ENCODE results near the gene ACR. TPM values are rescaled to one million over a fixed set of nuclear protein-coding genes. Genes with fewer than 3 reads are reported as not detected.

Gene ACR
- total RNA-seq, result not detected in 2 replicates

DNA sequence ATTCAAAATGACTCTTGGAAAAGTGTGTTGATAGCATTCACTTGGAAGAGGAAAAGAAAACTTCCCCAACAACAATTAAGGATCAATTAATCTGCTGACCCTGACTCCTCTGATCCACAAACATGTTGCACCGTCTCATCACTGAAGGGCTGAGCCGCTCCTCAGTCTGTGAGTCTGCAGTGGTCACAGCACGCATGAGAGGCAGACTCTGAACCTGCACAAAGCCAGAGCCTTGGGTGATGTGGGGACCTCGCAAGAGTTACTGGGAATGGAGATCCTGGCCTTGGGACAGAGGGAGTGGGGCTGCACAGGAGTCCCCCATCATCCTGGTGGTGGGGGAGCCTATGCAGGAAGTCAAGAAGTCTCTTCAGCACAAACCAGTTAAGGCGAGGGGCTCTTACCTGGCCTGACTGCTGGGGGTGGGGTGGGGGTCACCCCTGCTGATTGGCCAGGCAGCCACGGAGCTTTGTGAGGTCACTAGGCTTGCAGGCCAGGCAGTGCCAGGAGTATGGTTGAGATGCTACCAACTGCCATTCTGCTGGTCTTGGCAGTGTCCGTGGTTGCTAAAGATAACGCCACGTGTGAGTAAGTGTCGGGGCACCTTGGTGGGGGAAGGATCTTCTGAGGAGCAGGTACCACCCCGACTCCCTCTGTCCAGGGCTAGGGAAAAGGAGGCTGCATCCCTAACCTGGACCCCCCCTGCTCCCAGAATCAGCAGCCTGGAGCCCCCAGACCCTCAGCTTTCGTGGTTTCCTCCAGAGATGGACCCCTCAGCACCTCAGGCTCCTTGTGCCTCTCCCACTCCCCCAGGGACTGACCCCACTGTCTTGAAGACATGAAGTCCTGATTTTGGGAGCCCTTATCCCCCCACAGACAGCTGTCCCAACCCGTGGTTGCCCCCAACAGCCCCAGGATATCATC, at the start of gene ACR:
TSS of gene ACR (plus strand) at position 477 of the 921 bp plus-strand sequence. CDS start at position 509, 32 bp downstream.

DNA sequence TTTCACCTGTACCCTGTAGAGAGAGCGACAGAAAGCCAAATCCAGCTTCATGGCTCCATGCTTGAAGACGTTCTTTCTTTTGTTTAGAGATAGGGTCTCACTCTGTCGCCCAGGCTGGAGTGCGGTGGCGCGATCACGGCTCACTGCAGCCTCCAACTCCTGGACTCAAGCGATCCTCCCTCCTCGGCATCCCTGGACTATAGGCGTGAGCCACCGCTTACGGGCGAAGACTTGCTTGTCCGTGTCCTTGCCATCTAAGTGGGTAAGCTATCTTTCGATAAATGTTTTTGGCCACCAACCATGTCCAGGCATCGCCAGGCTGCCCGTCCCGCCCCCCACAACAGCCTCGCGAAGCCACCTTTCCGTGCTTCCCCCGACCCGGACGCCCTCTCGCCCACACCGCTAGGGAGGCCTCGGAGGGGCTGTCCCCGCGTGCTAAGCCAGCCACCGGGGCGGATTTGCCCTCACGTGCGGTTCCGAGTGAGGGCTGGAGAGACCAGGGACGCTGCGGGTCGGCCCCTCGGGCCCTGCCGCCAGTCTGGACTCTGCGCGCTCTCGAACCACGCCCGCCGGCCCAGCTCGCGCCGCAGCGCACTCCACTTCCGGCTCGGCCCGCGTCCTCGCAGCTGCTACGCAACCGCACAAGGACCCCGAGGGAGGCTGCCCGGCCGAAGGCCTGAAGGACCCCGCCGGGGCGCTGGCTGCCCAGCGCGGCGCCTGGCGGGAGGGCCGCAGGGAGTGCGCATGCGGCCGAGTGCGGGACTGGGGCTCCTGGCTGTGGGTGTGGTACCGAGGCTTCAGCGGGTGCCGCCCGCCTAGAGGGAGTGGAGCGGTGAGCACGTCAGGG, 45.3 kb downstream of the ACR start, which contains the start of gene RABL2B:
TSS of gene RABL2B (minus strand) at position 604 of the 847 bp plus-strand sequence. CDS start 1,342 bp downstream, outside the sequence.

Other genes with a start within 250 kb of the ACR start
- 106 and 126 TPM in 2 replicates for gene LMF2, start 230.5 kb upstream of the ACR start, total RNA-seq
- 62.6 and 65.2 TPM in 2 replicates for gene NCAPH2, start 230.0 kb upstream of the ACR start, total RNA-seq
- 0.58 and 1.4 TPM in 2 replicates for gene SCO2, start 212.6 kb upstream of the ACR start, total RNA-seq
- 29.1 and 40.1 TPM in 2 replicates for gene TYMP, start 208.2 kb upstream of the ACR start, total RNA-seq
- not detected in 2 replicates for gene KLHDC7B, start 192.3 kb upstream of the ACR start, total RNA-seq
- not detected in 2 replicates for gene SYCE3, start 175.3 kb upstream of the ACR start, total RNA-seq
- 0.18 TPM in 1 of 2 replicates, not detected in the other for gene CPT1B, start 159.8 kb upstream of the ACR start, total RNA-seq
- gene CHKB, start 155.4 kb upstream of the ACR start, total RNA-seq, result 20.2 and 30.6 TPM in 2 replicates
- gene MAPK8IP2, start 137.4 kb upstream of the ACR start, total RNA-seq, result under 0.01 TPM in 2 replicates
- gene ARSA, start 110.1 kb upstream of the ACR start, total RNA-seq, result 29.4 and 41.8 TPM in 2 replicates
- gene SHANK3, start 65.4 kb upstream of the ACR start, total RNA-seq, result 0.89 and 1.2 TPM in 2 replicates
- 11.9 and 19.6 TPM in 2 replicates for gene RABL2B, start 45.4 kb downstream of the ACR start, total RNA-seq

Measured in myometrial cell (primary cell).